Testis (tissue), 2 donors: Measurements from ENCODE around the gene SLC16A1.

Source experiments
- CTCF ChIP-seq, 3 experiments: fragments of 450-650 bp in 2 of 3; fragments of 200-600 bp in 1 of 3; sonication (generic) in 1 of 3; IDR thresholded peaks; one replicate each; pipeline ENCODE4 v1.5.1; 2016 to 2019; ENCODE audit warnings: antibody characterized with exemption in 3 of 3, mild to moderate bottlenecking in 2 of 3, moderate library complexity in 1 of 3
- POLR2A ChIP-seq: fragments of 450-650 bp; IDR thresholded peaks from one replicate; pipeline ENCODE4 v1.6.1; 2017; ENCODE audit warnings: antibody characterized with exemption, mild to moderate bottlenecking, moderate library complexity

DNA sequence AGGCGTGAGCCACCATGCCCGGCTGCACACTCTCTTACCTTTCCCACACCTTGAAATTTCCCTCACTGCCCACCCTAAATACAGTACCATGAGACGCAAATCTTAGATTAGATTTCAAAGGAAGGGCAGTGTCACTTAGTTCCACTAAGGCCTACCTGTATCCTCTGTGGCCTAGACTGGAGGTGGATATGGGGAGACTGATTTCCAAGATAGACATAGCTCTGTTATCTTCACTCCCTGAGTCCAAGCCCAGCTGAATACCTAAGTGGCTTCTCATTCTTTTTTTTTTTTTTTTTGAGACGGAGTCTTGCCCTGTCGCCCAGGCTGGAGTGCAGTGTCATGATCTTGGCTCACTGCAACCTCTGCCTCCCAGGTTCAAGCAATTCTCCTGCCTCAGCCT lies 89.0 kb downstream of the SLC16A1 start:
- TF ChIP-seq CTCF (IDR thresholded peaks at IDR 0.05) (no peak), POLR2A (no peak)
